Measurements from ENCODE around the gene SWT1.

Gene SWT1

GRCh38 chr1:185241127-185241526, 84.2 kb downstream of the SWT1 start:
- no peaks in the 10 kb centered on the region for H3K9me2 ChIP-seq (ENCODE audit: low read depth, low read length)
- H3F3A ChIP-seq (ENCODE audit: insufficient read depth, low read length) = no peaks in the 10 kb centered on the region
- H3K4me3 ChIP-seq (ENCODE audit: low read depth, low read length, poor library complexity, severe bottlenecking) = no peak overlapping the region
- no peaks in the 10 kb centered on the region for H3K9me3 ChIP-seq (ENCODE audit: low read length)
- no peaks in the 10 kb centered on the region for H3K79me2 ChIP-seq (ENCODE audit: insufficient read depth, low read length)
- no peaks in the 10 kb centered on the region for H4K20me1 ChIP-seq (ENCODE audit: insufficient read depth, low read length)
- TF ChIP-seq CTCF (IDR thresholded peaks at IDR 0.05; ENCODE audit: low read length) (no peak), EZH2 (IDR thresholded peaks at IDR 0.05; ENCODE audit: borderline replicate concordance, low read length) (no peak)
- no peaks in the 10 kb centered on the region for H3K36me3 ChIP-seq (ENCODE audit: insufficient read depth, low read length)
- H3K4me1 ChIP-seq (ENCODE audit: insufficient read depth, low read length, severe bottlenecking) = no peaks in the 10 kb centered on the region
- H3K4me2 ChIP-seq (ENCODE audit: low read length) = no peak overlapping the region
- no peak overlapping the region for H3K9ac ChIP-seq (ENCODE audit: low read length)
- no peak overlapping the region for H3K27ac ChIP-seq (ENCODE audit: low read depth, low read length, poor library complexity, severe bottlenecking)
- no peak overlapping the region for H2AFZ ChIP-seq (ENCODE audit: low read length)
- H3K27me3 ChIP-seq (ENCODE audit: insufficient read depth, low read length) = no peaks in the 10 kb centered on the region

- no peaks in the 10 kb centered on the region for H4K20me1 ChIP-seq (ENCODE audit: insufficient read depth, low read length)
- no peaks in the 10 kb centered on the region for H3K4me1 ChIP-seq (ENCODE audit: insufficient read depth, low read length, severe bottlenecking)
- no peaks in the 10 kb centered on the region for H3K27me3 ChIP-seq (ENCODE audit: insufficient read depth, low read length)
- no peaks in the 10 kb centered on the region for H3K79me2 ChIP-seq (ENCODE audit: insufficient read depth, low read length)
- no peak overlapping the region for H3K4me3 ChIP-seq (ENCODE audit: low read depth, low read length, poor library complexity, severe bottlenecking)
- no peaks in the 10 kb centered on the region for H3K9me2 ChIP-seq (ENCODE audit: low read depth, low read length)
- TF ChIP-seq CTCF (IDR thresholded peaks at IDR 0.05; ENCODE audit: low read length) (no peak), EZH2 (IDR thresholded peaks at IDR 0.05; ENCODE audit: borderline replicate concordance, low read length) (no peak)
- no peak overlapping the region for H2AFZ ChIP-seq (ENCODE audit: low read length)
- H3K9me3 ChIP-seq (ENCODE audit: low read length) = no peaks in the 10 kb centered on the region
- no peak overlapping the region for H3K27ac ChIP-seq (ENCODE audit: low read depth, low read length, poor library complexity, severe bottlenecking)
- H3K4me2 ChIP-seq (ENCODE audit: low read length) = no peak overlapping the region
- no peaks in the 10 kb centered on the region for H3F3A ChIP-seq (ENCODE audit: insufficient read depth, low read length)
- H3K9ac ChIP-seq (ENCODE audit: low read length) = no peak overlapping the region
- no peaks in the 10 kb centered on the region for H3K36me3 ChIP-seq (ENCODE audit: insufficient read depth, low read length)
Measured at GRCh38 chr1:185244015-185244747, 87.2 kb downstream of the SWT1 start.

- Histone ChIP-seq H3K27me3 (ENCODE audit: insufficient read depth, low read length) (no peaks in the 10 kb centered on the region), H3K4me2 (ENCODE audit: low read length) (no peak overlapping the region), H3K36me3 (ENCODE audit: insufficient read depth, low read length) (no peaks in the 10 kb centered on the region), H2AFZ (ENCODE audit: low read length) (no peak overlapping the region), H3F3A (ENCODE audit: insufficient read depth, low read length) (no peaks in the 10 kb centered on the region), H4K20me1 (ENCODE audit: insufficient read depth, low read length) (no peaks in the 10 kb centered on the region), H3K9me3 (ENCODE audit: low read length) (no peaks in the 10 kb centered on the region), H3K4me1 (ENCODE audit: insufficient read depth, low read length, severe bottlenecking) (no peaks in the 10 kb centered on the region), H3K27ac (ENCODE audit: low read depth, low read length, poor library complexity, severe bottlenecking) (no peak overlapping the region), H3K4me3 (ENCODE audit: low read depth, low read length, poor library complexity, severe bottlenecking) (no peak overlapping the region), H3K9me2 (ENCODE audit: low read depth, low read length) (no peaks in the 10 kb centered on the region), H3K79me2 (ENCODE audit: insufficient read depth, low read length) (no peaks in the 10 kb centered on the region), H3K9ac (ENCODE audit: low read length) (no peak overlapping the region)
- no peak for TF ChIP-seq EZH2 (IDR thresholded peaks at IDR 0.05; ENCODE audit: borderline replicate concordance, low read length)
- TF ChIP-seq CTCF (IDR thresholded peaks at IDR 0.05; ENCODE audit: low read length) = no peak
Measured at GRCh38 chr1:185245466-185245865, 88.5 kb downstream of the SWT1 start.
